ENCODE measurements around the gene APOL1.

APOL1 gene

DNA sequence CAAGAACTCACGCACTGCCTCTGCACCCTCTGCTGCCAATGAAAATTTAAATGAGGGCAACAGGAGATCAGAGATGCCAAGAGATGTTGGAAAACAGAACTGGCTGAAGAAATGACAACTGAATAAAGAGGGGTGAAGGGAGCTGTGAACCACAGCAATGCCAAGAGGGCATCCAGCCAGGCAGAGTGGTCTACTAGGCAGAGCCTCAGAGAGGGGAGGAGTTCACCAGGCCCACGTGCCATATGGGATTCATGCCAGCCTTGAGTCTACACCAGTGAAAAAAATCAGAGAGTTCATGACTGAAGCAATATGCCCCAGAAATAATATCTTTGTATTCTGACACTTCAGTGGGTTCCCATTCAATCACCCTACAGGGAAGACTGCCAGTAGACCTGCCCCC, 18.0 kb upstream of the APOL1 start:
- TF ChIP-seq EZH2phosphoT487 (IDR thresholded peaks at IDR 0.05; ENCODE audit: borderline replicate concordance), result no peak
- TF ChIP-seq, protein P1, sequence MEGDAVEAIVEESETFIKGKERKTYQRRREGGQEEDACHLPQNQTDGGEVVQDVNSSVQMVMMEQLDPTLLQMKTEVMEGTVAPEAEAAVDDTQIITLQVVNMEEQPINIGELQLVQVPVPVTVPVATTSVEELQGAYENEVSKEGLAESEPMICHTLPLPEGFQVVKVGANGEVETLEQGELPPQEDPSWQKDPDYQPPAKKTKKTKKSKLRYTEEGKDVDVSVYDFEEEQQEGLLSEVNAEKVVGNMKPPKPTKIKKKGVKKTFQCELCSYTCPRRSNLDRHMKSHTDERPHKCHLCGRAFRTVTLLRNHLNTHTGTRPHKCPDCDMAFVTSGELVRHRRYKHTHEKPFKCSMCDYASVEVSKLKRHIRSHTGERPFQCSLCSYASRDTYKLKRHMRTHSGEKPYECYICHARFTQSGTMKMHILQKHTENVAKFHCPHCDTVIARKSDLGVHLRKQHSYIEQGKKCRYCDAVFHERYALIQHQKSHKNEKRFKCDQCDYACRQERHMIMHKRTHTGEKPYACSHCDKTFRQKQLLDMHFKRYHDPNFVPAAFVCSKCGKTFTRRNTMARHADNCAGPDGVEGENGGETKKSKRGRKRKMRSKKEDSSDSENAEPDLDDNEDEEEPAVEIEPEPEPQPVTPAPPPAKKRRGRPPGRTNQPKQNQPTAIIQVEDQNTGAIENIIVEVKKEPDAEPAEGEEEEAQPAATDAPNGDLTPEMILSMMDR (conservative IDR thresholded peaks at IDR 0.05; ENCODE audit: low read length), result no peak
- Histone ChIP-seq H3K27me3 (ENCODE audit: insufficient read depth, low read length, poor library complexity, severe bottlenecking) (no peaks in the 10 kb centered on the region), H3K9me2 (replicated peaks; ENCODE audit: low read depth, low read length) (no peaks in the 10 kb centered on the region), H3K4me2 (ENCODE audit: low read depth, low read length, poor library complexity, severe bottlenecking) (peak overlapping the region; percentile 31), H3F3A (ENCODE audit: low read depth) (no peaks in the 10 kb centered on the region), H3K9ac (ENCODE audit: low read depth, low read length, poor library complexity, severe bottlenecking) (no peak overlapping the region), H3K9me3 (ENCODE audit: insufficient read depth, low read depth, low read length) (no peaks in the 10 kb centered on the region), H2AFZ (ENCODE audit: low read length) (no peak overlapping the region), H3K36me3 (ENCODE audit: insufficient read depth, low read length) (no peaks in the 10 kb centered on the region), H4K20me1 (ENCODE audit: insufficient read depth, low read length, poor library complexity, severe bottlenecking) (no peaks in the 10 kb centered on the region), H3K4me3 (ENCODE audit: low read length, poor library complexity, severe bottlenecking) (no peak overlapping the region), H3K79me2 (ENCODE audit: insufficient read depth, low read length) (peaks cover 33% of the 10 kb centered on the region), H3K4me1 (ENCODE audit: insufficient read depth, low read length, poor library complexity, severe bottlenecking) (peaks cover 46% of the 10 kb centered on the region)

DNA sequence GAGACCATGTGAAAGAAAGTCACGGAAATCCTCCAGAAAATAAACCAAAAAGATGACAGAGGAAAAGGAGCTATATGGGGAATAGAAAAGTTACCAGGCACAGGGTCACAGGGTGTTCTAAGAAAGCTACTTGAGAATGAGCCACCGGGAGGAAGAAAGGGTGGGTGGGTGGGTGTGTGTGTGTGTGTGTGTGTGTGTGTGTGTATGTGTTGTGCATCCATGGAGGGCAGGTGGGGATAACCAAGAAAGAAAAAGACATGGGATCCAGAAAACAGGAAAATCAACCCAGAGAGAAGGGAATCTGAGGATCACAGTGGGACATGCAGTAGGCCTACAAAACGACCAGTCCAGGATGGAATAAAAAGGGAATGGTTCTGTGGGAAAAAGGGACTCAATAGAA, 17.3 kb upstream of the APOL1 start:
- H2AFZ ChIP-seq (ENCODE audit: low read length), result no peak overlapping the region
- no peaks in the 10 kb centered on the region for H3K9me2 ChIP-seq (replicated peaks; ENCODE audit: low read depth, low read length)
- peaks cover 33% of the 10 kb centered on the region for H3K79me2 ChIP-seq (ENCODE audit: insufficient read depth, low read length)
- H3K27me3 ChIP-seq (ENCODE audit: insufficient read depth, low read length, poor library complexity, severe bottlenecking), result no peaks in the 10 kb centered on the region
- no peak overlapping the region for H3K4me3 ChIP-seq (ENCODE audit: low read length, poor library complexity, severe bottlenecking)
- no peak overlapping the region for H3K9ac ChIP-seq (ENCODE audit: low read depth, low read length, poor library complexity, severe bottlenecking)
- H4K20me1 ChIP-seq (ENCODE audit: insufficient read depth, low read length, poor library complexity, severe bottlenecking), result no peaks in the 10 kb centered on the region
- peaks cover 47% of the 10 kb centered on the region for H3K4me1 ChIP-seq (ENCODE audit: insufficient read depth, low read length, poor library complexity, severe bottlenecking)
- no peaks in the 10 kb centered on the region for H3F3A ChIP-seq (ENCODE audit: low read depth)
- no peaks in the 10 kb centered on the region for H3K36me3 ChIP-seq (ENCODE audit: insufficient read depth, low read length)
- H3K4me2 ChIP-seq (ENCODE audit: low read depth, low read length, poor library complexity, severe bottlenecking), result peak overlapping the region; percentile 88
- TF ChIP-seq, protein P1 (conservative IDR thresholded peaks at IDR 0.05; ENCODE audit: low read length), result no peak
- no peak for TF ChIP-seq EZH2phosphoT487 (IDR thresholded peaks at IDR 0.05; ENCODE audit: borderline replicate concordance)
- H3K9me3 ChIP-seq (ENCODE audit: insufficient read depth, low read depth, low read length), result no peaks in the 10 kb centered on the region

GRCh38 chr22:36236388-36237319, 16.3 kb upstream of the APOL1 start:
- Histone ChIP-seq H3K36me3 (ENCODE audit: insufficient read depth, low read length) (no peaks in the 10 kb centered on the region), H3F3A (ENCODE audit: low read depth) (no peaks in the 10 kb centered on the region), H3K79me2 (ENCODE audit: insufficient read depth, low read length) (peaks cover 33% of the 10 kb centered on the region), H3K4me1 (ENCODE audit: insufficient read depth, low read length, poor library complexity, severe bottlenecking) (peaks cover 47% of the 10 kb centered on the region), H3K27me3 (ENCODE audit: insufficient read depth, low read length, poor library complexity, severe bottlenecking) (no peaks in the 10 kb centered on the region), H3K4me2 (ENCODE audit: low read depth, low read length, poor library complexity, severe bottlenecking) (peak overlapping the region; percentile 88), H2AFZ (ENCODE audit: low read length) (no peak overlapping the region), H3K9me2 (replicated peaks; ENCODE audit: low read depth, low read length) (no peaks in the 10 kb centered on the region), H4K20me1 (ENCODE audit: insufficient read depth, low read length, poor library complexity, severe bottlenecking) (no peaks in the 10 kb centered on the region), H3K4me3 (ENCODE audit: low read length, poor library complexity, severe bottlenecking) (peak overlapping the region; percentile 85), H3K9ac (ENCODE audit: low read depth, low read length, poor library complexity, severe bottlenecking) (peak overlapping the region; percentile 88), H3K9me3 (ENCODE audit: insufficient read depth, low read depth, low read length) (no peaks in the 10 kb centered on the region)
- TF ChIP-seq, protein P1 (conservative IDR thresholded peaks at IDR 0.05; ENCODE audit: low read length), result no peak
- TF ChIP-seq EZH2phosphoT487 (IDR thresholded peaks at IDR 0.05; ENCODE audit: borderline replicate concordance), result no peak
